KMS-11 (cell line): ENCODE results near the gene SLC22A23.
A peak's percentile ranks its signal among the peaks of the same experiment; 100 is the strongest.

Experiments
- H2AFZ ChIP-seq: fragments of 200-600 bp; sonication (generic); 2 replicates; pipeline ENCODE4 v1.6.1; 2016; ENCODE audit warnings: antibody characterized with exemption, mixed run types, low read depth
- H3K27ac ChIP-seq: fragments of 200-600 bp; sonication (generic); 2 replicates; pipeline ENCODE4 v1.6.1; 2016; ENCODE audit warnings: mild to moderate bottlenecking, mixed run types
- H3K27me3 ChIP-seq: fragments of 200-600 bp; sonication (generic); 2 replicates; pipeline ENCODE4 v1.6.1; 2017; ENCODE audit warnings: mild to moderate bottlenecking, low read depth, mixed run types, moderate library complexity; ENCODE audit not compliant: insufficient read depth
- H3K36me3 ChIP-seq: fragments of 200-600 bp; sonication (generic); 2 replicates; pipeline ENCODE4 v1.6.1; 2017; ENCODE audit warnings: mild to moderate bottlenecking, mixed run types; ENCODE audit not compliant: insufficient read depth
- H3K4me1 ChIP-seq: fragments of 200-600 bp; sonication (generic); 2 replicates; pipeline ENCODE4 v1.6.1; 2016; ENCODE audit warnings: mild to moderate bottlenecking, low read depth, mixed run types; ENCODE audit not compliant: poor library complexity, severe bottlenecking
- H3K4me2 ChIP-seq: fragments of 200-600 bp; sonication (generic); 2 replicates; pipeline ENCODE4 v1.7.0; 2016; ENCODE audit warnings: mild to moderate bottlenecking, mixed run types
- H3K4me3 ChIP-seq: fragments of 200-600 bp; sonication (generic); IDR thresholded peaks from 2 replicates; pipeline ENCODE4 v1.6.1; 2017; ENCODE audit warnings: low read depth, low read length, mixed read lengths; ENCODE audit not compliant: insufficient read depth
- H3K79me2 ChIP-seq: fragments of 200-600 bp; sonication (generic); 2 replicates; pipeline ENCODE4 v1.6.1; 2016; ENCODE audit warnings: low read depth, mixed run types; ENCODE audit not compliant: insufficient read depth
- H3K9ac ChIP-seq: fragments of 200-600 bp; sonication (generic); 2 replicates; pipeline ENCODE4 v1.6.1; 2016; ENCODE audit warnings: mild to moderate bottlenecking, mixed run types
- H4K20me1 ChIP-seq: fragments of 200-600 bp; sonication (generic); 2 replicates; pipeline ENCODE4 v1.6.1; 2016; ENCODE audit warnings: mild to moderate bottlenecking, mixed run types; ENCODE audit not compliant: insufficient read depth
- CTCF ChIP-seq: fragments of 200-600 bp; sonication (generic); conservative IDR thresholded peaks from 2 replicates; pipeline ENCODE4 v1.6.1; 2017; ENCODE audit warnings: low read depth, mild to moderate bottlenecking, antibody characterized with exemption, low read length, moderate library complexity, mixed read lengths

Gene SLC22A23

GRCh38 chr6:3251462-3252314 is 205.2 kb downstream of the SLC22A23 start:
- Histone ChIP-seq H3K4me2 (peak overlapping the region; percentile 9; the same call in 1 of the 2 replicates), H3K4me3 (no peak overlapping the region), H3K79me2 (no peaks in the 10 kb centered on the region), H3K27me3 (no peaks in the 10 kb centered on the region; the same call in 1 of the 2 replicates), H3K4me1 (no peaks in the 10 kb centered on the region), H2AFZ (peak overlapping the region; percentile 53; the same call in 1 of the 2 replicates), H3K27ac (no peak overlapping the region), H3K9ac (no peak overlapping the region), H4K20me1 (no peaks in the 10 kb centered on the region), H3K36me3 (no peaks in the 10 kb centered on the region)
- peak; percentile 95 for TF ChIP-seq CTCF

GRCh38 chr6:3250231-3250675 is 206.6 kb downstream of the SLC22A23 start:
- Histone ChIP-seq H3K4me3 (no peak overlapping the region), H3K4me2 (no peak overlapping the region), H3K4me1 (no peaks in the 10 kb centered on the region), H3K27me3 (no peaks in the 10 kb centered on the region; the same call in 1 of the 2 replicates), H3K27ac (no peak overlapping the region), H3K79me2 (no peaks in the 10 kb centered on the region), H2AFZ (no peak overlapping the region), H3K36me3 (no peaks in the 10 kb centered on the region), H3K9ac (no peak overlapping the region), H4K20me1 (no peaks in the 10 kb centered on the region)
- no peak for TF ChIP-seq CTCF

- Histone ChIP-seq H3K4me3 (no peak overlapping the region), H2AFZ (no peak overlapping the region), H4K20me1 (no peaks in the 10 kb centered on the region), H3K4me1 (no peaks in the 10 kb centered on the region), H3K9ac (no peak overlapping the region), H3K4me2 (no peak overlapping the region), H3K27me3 (no peaks in the 10 kb centered on the region; the same call in 1 of the 2 replicates), H3K36me3 (no peaks in the 10 kb centered on the region), H3K27ac (no peak overlapping the region), H3K79me2 (no peaks in the 10 kb centered on the region)
- TF ChIP-seq CTCF = no peak
These were observed 207.0 kb downstream of the SLC22A23 start for GRCh38 chr6:3249821-3250220.

GRCh38 chr6:3247255-3248146 is 209.3 kb downstream of the SLC22A23 start:
- Histone ChIP-seq H3K79me2 (no peaks in the 10 kb centered on the region), H3K4me3 (no peak overlapping the region), H3K4me1 (no peaks in the 10 kb centered on the region), H2AFZ (no peak overlapping the region), H3K27ac (no peak overlapping the region), H3K9ac (no peak overlapping the region), H3K4me2 (no peak overlapping the region), H3K36me3 (no peaks in the 10 kb centered on the region), H3K27me3 (no peaks in the 10 kb centered on the region; the same call in 1 of the 2 replicates), H4K20me1 (no peaks in the 10 kb centered on the region)
- TF ChIP-seq CTCF = no peak
